ENCODE measurements around the gene SCAND1.

DNA sequence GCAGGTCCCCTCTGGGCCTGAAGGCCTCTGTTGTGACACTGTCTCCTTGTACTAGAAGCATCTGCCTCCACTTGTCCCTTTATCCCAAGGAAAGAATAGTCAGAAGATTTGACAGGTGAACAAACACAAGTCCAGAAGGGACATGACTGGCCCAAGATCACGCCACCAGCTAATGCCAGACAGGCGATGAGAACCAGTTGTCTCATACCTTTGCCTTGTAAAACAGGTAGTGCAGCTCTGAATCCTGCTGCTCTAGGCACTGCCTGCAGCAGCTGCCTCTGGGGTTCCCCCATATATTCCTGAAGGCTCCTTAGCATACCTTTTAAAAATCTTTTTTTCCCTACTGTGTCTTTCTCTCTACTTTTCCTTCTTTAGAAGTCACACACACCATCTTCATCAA, 25.0 kb downstream of the SCAND1 start:
- TF ChIP-seq POLR2A (IDR thresholded peaks at IDR 0.05) (no peak), CTCF (IDR thresholded peaks at IDR 0.05) (no peak)

Measured in thyroid gland (tissue), 4 donors.